Breast epithelium (tissue), 4 donors: ENCODE data around the gene SLC1A5. TPM values are rescaled to one million over a fixed set of nuclear protein-coding genes. Genes with fewer than 3 reads are reported as not detected.
"Not testable (repeated sequence)": the region's sequence is repeated elsewhere in the genome, so short reads cannot be mapped to it uniquely, and the experiment has no call there.

ENCODE experiments used
- DNase-seq, 2 donors: peaks; one replicate each; pipeline ENCODE4 v3.0.0-alpha.2; 2019; ENCODE audit warnings: low spot score in 2 of 2
- H3K27ac ChIP-seq, 2 donors: fragments of 200-600 bp; sonication (generic) in 1 of 2; one replicate each; pipeline ENCODE4 v1.5.1; 2016 to 2019; ENCODE audit warnings: mild to moderate bottlenecking in 1 of 2
- H3K27me3 ChIP-seq, 2 donors: fragments of 200-600 bp; sonication (generic) in 1 of 2; one replicate each; pipeline versions ENCODE4 v1.5.1 to v1.6.0; 2017 to 2019; ENCODE audit warnings: control low read depth in 1 of 2, mild to moderate bottlenecking in 1 of 2
- H3K36me3 ChIP-seq: fragments of 200-600 bp; one replicate; pipeline ENCODE4 v1.5.1; 2019
- H3K4me1 ChIP-seq, 2 donors: fragments of 200-600 bp; sonication (generic); one replicate each; pipeline ENCODE4 v1.5.1; 2016 to 2019; ENCODE audit warnings: control low read depth in 1 of 2
- H3K4me3 ChIP-seq, 3 donors: fragments of 200-600 bp; sonication (generic); 1 replicate in 2 of 3; 2 replicates in 1 of 3; pipeline ENCODE4 v1.5.1; 2016 to 2019; ENCODE audit warnings: mild to moderate bottlenecking in 3 of 3, moderate library complexity in 2 of 3
- H3K9me3 ChIP-seq, 2 donors: fragments of 200-600 bp; sonication (generic) in 1 of 2; one replicate each; pipeline ENCODE4 v1.5.1; 2016 to 2019; ENCODE audit warnings: control low read depth in 1 of 2
- CTCF ChIP-seq, 3 donors: fragments of 450-650 bp; IDR thresholded peaks; one replicate each; pipeline ENCODE4 v1.5.1; 2016 to 2017; ENCODE audit warnings: antibody characterized with exemption in 3 of 3, mild to moderate bottlenecking in 3 of 3, moderate library complexity in 3 of 3
- POLR2A ChIP-seq: fragments of 450-650 bp; IDR thresholded peaks from one replicate; pipeline ENCODE4 v1.6.1; 2016; ENCODE audit warnings: antibody characterized with exemption, mild to moderate bottlenecking, moderate library complexity
- POLR2AphosphoS5 ChIP-seq, 3 donors: sonication (generic); formaldehyde crosslinking; IDR thresholded peaks; one replicate each; pipeline ENCODE4 v1.6.1; 2017; ENCODE audit warnings: antibody characterized with exemption in 3 of 3
- intact Hi-C: fragments of 100-400 bp; cut with DNase I; formaldehyde crosslinking; loops from one replicate; pipeline ENCODE4 v1.15.1; 2023; ENCODE audit warnings: low total_unique reads
- total RNA-seq, 3 donors: library from RNA; depleted of rRNA; stranded (reverse); fragments of >200 nt; gene quantifications; one replicate each; pipeline ENCODE4 v1.1.0, GENCODE V29; 2016

The SLC1A5 gene
- total RNA-seq, 3 donors from 2014 or later: 121 to 146 (median 121) TPM

DNA sequence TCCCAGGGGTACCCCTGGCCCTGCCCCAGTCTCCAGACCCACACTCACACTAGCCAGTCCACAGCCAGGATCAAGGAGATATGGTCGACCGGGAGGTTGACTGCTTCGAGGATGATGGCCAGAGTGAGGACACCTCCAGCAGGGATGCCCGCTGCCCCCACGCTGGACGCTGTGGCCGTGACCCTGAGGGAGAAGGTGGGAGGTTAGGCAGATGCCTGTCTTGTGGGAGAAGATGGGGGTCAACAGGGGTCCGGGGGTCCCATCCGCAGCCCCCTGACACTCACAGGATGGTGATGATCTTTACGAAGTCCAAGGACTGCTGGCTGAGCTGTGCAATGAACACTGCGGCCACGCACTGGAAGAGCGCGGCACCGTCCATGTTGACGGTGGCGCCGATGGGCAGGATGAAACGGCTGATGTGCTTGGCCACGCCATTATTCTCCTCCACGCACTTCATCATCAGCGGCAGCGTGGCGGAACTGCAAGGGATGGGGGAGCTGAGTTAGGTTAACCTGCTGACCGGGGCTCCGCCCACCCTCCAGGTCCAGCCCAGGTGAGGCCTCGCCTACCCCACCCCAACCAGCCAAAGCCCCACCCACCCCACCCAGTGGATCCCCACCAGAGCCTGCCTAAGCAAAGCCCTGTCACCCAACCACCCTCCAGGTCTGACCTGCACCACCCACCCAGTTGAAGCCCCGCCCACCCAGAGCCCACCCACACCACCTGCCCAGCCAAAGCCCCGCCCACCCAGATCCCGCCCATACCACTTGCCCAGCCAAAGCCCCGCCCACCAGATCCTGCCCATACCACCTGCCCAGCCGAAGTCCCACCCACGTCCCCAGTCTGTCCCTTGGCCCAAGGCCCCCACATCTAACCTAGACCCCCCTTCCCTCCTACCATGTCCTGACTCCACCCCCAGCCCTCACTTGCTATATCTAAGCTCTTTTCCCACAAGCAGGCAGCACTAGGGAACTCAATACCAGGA is 11.2 kb downstream of the SLC1A5 start:
- no peaks in the 10 kb centered on the region for H3K9me3 ChIP-seq
- no peaks in the 10 kb centered on the region for H3K27me3 ChIP-seq
- DNase-seq: no peak
- H3K4me3 ChIP-seq: no peak overlapping the region
- no peak for TF ChIP-seq CTCF (IDR thresholded peaks at IDR 0.05)
- no peak for TF ChIP-seq POLR2A
- no peak for TF ChIP-seq POLR2AphosphoS5 (IDR thresholded peaks at IDR 0.05)
- intact Hi-C loops: no loop called here
- peak overlapping the region; percentile 12 to 57 for H3K27ac ChIP-seq
- H3K4me1 ChIP-seq: no peaks in the 10 kb centered on the region
- H3K36me3 ChIP-seq: peaks cover 12% of the 10 kb centered on the region

DNA sequence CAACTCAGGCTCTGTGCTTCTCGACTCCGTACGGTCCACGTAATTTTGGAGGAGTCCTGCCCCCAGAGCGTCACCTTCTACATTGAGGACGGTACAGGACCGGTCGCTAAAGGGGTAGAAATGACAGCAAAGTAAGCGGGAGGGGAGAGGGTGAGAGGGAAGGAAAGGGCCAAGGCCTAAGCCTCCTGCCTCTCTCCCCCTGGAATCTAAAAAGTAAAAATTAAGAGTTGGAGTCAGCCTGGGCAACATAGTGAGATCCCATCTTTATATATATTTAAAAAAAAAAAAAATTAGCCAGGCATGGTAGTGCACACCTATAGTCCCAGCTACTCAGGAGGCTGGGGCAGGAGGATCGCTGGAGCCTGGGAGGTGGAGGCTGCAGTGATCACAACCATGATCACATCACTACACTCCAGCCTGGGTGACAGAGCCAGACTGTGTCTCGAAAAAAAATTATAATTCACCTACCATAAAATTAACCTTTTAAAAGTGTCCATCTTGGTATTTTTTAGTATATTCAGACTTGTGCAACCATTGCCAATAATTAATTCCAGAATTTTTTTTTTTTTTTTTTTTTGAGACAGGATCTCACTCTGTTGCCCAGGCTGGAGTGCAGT is 12.6 kb downstream of the SLC1A5 start:
- Histone ChIP-seq H3K27me3 (no peaks in the 10 kb centered on the region), H3K36me3 (peaks cover 12% of the 10 kb centered on the region), H3K9me3 (no peaks in the 10 kb centered on the region), H3K4me3 (no peak overlapping the region), H3K4me1 (no peaks in the 10 kb centered on the region), H3K27ac (no peak overlapping the region)
- DNase-seq: no peak
- no peak for TF ChIP-seq POLR2AphosphoS5 (IDR thresholded peaks at IDR 0.05)
- TF ChIP-seq POLR2A: no peak
- no peak for TF ChIP-seq CTCF (IDR thresholded peaks at IDR 0.05)
- intact Hi-C loops: no loop called here

DNA sequence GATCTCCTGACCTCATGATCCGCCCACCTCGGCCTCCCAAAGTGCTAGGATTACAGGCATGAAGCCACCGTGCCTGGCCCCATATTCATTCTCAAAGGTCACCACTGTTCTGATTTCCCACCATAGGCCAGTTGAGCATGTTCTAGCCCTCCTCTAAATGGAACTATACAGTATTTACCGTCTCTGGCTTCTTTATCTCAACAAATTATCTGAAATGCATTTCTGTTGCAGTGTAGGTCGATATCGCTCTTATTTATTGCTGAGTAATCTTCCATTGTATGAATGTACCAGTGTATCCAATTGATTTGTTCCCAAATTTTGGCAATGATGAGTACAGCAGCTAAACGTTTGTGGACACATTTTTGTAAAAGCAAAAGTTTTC is 15.4 kb downstream of the SLC1A5 start:
- no peak overlapping the region for H3K27ac ChIP-seq
- intact Hi-C loops: no loop called here

DNA sequence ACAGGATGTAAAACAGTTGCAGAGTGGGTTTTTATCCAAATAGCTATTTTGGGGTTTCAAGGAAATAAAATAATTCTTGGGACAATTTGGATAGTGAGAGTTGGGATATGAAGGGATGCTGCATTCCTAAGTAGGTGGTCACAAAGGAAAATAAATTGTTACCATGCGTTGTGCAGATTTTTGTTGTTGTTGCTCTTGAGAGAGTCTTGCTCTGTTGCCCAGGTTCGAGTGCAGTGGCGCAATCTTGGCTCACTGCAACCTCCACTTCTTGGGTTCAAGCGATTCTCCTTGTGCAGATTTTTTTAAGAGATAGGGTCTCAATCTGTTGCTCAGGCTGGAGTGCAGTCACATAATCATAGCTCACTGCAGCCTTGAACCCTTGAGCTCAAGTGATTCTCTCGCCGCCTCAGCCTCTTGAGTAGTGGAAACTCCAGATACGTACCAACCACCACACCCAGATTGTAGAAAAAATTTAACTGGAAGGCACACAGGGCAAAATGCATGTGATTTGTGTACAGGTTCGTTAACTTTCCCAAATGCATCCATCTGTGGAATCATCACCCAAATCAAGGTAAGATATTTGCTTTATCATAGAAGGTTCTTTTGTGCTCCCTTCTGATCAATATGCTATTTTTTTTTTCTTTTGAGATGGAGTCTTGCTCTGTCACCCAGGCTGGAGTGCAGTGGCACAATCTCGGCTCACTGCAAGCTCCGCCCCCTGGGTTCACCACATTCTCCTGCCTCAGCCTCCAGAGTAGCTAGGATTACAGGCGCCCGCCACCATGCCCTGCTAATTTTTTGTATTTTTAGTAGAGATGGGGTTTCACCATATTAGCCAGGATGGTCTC is 16.0 kb downstream of the SLC1A5 start:
- Histone ChIP-seq H3K4me1 (no peaks in the 10 kb centered on the region), H3K27me3 (no peaks in the 10 kb centered on the region), H3K27ac (no peak overlapping the region), H3K36me3 (peaks cover 12% of the 10 kb centered on the region), H3K4me3 (no peak overlapping the region), H3K9me3 (no peaks in the 10 kb centered on the region)
- no peak for DNase-seq
- TF ChIP-seq POLR2A: no peak
- TF ChIP-seq POLR2AphosphoS5 (IDR thresholded peaks at IDR 0.05): no peak
- TF ChIP-seq CTCF (IDR thresholded peaks at IDR 0.05): no peak
- intact Hi-C loops: no loop called here

More for the DNA sequence above, 15.4 kb downstream of the SLC1A5 start:
- Histone ChIP-seq H3K36me3 (peaks cover 12% of the 10 kb centered on the region), H3K27me3 (no peaks in the 10 kb centered on the region), H3K4me3 (no peak overlapping the region), H3K9me3 (no peaks in the 10 kb centered on the region), H3K4me1 (no peaks in the 10 kb centered on the region)
- TF ChIP-seq POLR2AphosphoS5 (IDR thresholded peaks at IDR 0.05) (no peak), CTCF (IDR thresholded peaks at IDR 0.05) (no peak), POLR2A (no peak)
- no peak for DNase-seq

DNA sequence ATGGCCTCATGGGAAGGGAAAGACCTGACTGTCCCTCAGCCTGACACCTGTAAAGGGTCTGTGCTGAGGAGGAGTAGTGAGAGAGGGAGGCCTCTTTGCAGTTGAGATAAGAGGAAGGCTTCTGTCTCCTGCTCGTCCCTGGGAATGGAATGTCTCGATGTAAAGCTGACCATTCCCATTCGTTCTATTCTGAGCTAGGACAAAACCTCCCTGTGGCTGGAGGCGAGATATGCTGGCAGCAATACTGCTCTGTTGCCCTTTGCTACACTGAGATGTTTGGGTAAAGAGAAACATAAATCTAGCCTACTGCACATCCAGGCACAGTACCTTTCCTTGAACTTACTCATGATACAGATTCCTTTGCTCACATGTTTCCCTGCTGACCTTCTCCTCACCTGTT is 19.6 kb downstream of the SLC1A5 start:
- H3K4me1 ChIP-seq, H3K9me3 ChIP-seq, H3K4me3 ChIP-seq, H3K27me3 ChIP-seq, H3K36me3 ChIP-seq, DNase-seq, intact Hi-C loops: not testable (repeated sequence)
- H3K27ac ChIP-seq: peak overlapping the region; percentile 63 to 84
